Activated naive CD8-positive, alpha-beta T cell treated with anti-CD3 and anti-CD28 coated beads, Interleukin-2, amount 50 U/mL, for 16 hours (primary cell): Measurements from ENCODE around the gene TIGD3.

ENCODE experiments used
- DNase-seq: peaks from one replicate; pipeline ENCODE4 v3.0.0-alpha.2; 2020; ENCODE audit warnings: low read depth, low spot score

TIGD3 gene

DNA sequence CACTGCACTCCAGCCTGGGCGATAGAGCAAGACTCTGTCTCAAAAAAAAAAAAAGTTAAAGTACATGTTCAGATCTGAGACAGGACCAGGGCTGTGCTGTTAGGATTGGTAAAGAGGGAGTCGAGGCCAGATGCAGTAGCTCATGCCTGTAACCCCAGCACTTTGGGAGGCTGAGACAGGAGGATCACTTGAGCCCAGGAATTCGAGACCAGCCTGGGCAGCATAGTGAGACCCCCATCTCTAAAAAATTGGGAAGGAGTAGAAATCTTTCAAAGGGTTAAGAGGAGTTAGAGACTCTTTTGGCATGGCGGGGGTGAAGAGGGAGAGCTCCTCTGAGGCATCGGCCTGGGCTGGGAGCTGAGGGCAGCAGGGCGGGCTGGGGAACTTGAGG, 16.1 kb downstream of the TIGD3 start:
- DNase-seq, result no peak

- DNase-seq, result no peak
These were observed 19.5 kb downstream of the TIGD3 start for GRCh38 chr11:65373839-65374580.

DNA sequence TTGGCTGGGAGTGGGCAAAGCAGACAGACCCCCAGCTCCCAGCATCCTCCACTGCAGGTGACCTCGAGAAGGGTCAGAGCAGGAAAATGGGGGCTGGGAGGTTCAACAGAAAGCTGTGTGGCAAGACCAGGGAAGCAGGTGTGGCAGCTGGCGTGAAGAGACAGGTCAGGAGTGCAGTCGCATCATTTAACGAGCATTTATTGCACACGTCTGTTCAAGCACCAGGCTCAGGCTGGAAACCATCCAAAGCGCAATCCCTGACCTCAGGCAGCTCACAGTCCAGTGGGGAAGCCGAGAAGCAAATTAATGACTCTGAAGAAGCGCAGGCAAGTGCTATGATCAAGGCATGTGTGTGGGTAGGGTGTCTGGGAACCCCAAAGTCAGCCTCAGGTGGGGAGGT, 20.5 kb downstream of the TIGD3 start:
- no peak for DNase-seq

- DNase-seq, result no peak
These were observed 21.7 kb downstream of the TIGD3 start for GRCh38 chr11:65376138-65376713.

GRCh38 chr11:65377036-65377435, 22.5 kb downstream of the TIGD3 start:
- DNase-seq, result no peak

- no peak for DNase-seq
These were observed 23.2 kb downstream of the TIGD3 start for GRCh38 chr11:65377777-65378176.

DNA sequence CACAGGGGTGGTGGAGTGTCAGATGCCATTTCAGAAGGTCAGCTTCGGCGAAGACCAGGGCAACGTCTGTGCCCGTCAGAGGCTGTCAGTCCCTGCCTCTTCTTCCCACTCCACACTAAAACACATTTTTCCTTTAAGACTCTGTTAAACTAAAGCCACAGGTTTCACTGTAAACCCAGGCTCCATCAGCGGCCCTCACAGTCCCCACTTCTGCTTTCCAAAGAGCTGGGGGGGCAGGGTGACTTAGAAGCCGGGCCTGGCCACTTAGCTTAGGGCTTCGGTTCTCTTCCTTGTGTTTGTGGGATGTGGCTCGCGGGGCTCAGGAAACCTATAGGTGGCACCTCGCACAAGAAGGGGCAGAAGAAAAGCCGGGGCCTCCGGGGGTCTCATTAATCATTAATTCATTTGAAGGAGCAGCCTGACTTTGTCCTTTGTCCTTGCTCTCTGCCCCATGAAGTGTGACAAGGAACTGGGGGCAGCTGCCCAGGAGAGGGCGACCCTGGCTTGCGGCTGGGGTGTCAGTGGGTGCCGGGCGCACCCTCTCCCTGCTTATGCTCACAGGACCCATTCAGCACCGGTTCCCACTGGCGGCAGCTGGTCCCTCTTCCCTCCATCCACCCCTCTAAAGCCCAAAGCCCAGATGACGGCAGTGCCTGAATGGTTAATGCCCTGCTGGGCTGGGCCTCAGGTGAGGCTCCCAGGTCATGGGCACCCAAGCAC, 23.8 kb downstream of the TIGD3 start:
- DNase-seq, result no peak

- DNase-seq, result no peak
These were observed 24.5 kb downstream of the TIGD3 start for GRCh38 chr11:65378928-65379638.

DNA sequence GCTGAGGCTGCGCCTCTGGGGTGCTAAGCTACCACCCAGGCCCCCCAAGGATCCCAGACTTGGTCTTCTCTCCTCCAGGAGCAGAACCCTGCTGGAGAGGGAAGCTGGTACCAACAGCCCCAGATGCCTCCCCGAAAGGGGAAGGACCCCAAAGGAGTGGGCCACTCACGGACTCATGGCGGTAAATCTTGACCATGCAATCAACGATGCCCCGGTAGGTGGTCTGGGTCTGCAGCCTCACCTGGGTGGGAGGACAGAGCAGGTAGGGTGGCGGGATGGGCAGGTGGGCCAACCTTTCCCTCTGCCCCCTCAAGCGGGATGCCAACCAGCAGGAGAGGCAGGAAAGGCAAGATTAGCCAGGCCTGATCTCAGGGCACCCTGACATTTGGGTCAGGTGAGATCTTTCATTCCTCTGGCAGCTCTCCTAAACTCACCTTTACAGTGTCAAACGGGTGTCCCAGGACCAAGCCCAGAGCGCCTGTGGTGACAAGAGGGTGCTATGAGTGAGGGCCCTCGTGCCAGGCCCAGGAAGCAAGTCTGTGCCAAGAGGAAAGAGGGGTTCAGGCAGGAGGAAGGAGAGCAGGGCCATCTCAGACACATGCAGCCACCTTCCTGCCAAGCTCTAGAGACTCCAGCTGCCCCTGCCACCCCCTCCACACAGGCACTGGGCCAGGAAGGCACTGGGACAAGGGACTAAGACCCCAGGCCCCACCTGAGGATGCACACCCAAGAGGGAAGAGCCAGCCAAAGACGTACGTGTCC, 25.3 kb downstream of the TIGD3 start:
- DNase-seq, result no peak

DNA sequence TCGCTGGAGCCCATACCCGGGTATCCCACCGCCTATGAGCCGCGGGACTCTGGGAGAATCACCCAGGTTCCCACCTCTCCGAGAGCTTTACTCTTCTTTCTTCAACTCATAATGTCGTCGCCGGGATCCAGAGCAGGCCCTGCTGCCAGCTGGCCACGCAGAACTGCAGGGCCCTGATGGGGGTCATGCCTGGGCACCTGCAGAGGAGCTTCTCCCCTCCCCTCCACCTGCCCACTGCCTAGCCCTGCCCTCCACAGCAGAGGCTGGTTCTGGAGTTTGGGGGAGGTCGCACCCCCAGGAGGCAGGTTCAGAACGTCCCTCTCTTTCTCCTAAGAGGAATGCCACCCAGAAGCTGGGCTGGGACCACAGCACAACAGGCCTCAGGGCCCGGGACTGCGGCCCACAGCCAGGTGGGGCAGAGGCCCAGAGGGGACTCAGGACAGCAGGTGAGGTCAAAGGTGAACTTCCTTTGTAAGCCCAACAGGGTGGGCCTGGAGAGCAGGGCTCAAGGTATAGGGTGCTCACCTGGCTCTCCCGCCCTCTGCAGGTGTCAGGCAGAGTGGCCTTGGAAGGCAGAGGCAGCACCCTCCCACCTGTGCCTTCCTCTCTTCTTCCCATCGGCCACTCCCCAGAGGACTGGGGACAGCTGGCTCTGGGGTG, 26.0 kb downstream of the TIGD3 start:
- DNase-seq, result no peak

DNA sequence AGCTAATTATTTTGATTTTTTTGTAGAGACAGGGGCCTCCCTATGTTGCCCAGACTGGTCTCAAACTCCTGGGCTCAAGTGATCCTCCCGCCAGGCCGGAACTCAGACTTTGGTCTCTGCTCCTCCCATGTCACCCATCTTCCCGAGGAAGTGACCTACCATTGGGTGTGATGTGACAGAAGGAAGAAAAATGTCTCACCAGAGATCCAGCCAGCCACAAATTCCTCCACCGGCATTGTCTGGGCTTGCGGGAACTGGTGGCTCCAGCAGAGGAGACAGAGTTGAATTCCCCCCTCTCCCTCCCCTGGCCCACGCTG, 27.1 kb downstream of the TIGD3 start:
- DNase-seq, result no peak

DNA sequence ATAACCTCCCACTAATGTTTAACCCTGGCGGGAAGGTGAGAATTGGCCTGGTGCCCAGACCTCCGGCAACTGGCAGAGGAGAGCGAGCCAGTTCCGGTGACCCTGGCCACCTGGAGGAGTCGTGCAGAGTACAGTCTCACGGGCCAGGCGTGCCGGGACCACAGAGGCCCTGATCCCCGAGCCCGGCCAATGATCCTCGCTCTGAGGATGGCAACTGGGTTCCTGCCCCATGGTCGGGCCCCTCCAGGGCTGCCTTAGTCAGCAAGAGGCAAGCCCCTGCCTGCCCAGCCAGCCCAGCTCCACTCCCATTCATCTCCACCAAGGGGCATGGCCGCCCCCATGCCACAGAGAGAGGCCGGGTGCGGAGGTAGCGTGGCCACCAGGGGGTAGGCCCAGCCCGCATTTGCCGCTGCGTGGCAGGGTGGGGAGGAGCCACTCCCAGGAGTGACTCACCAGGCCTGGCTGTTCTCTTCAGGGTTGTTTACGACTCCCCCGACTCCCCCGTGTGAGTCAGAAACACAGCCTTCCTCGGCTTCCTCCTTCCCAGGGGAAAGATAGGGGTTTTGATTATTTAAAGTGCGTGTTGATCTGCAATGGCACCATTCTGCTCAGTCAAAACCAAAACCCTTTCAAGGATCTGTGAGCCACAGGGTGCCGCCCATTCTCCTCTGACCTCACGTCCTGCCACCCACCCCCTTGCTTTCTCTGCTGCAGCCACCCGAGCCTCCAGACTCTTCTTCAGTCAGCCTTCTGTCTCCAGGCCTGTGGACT, 27.7 kb downstream of the TIGD3 start, which contains the start of gene SLC25A45:
SLC25A45 (minus strand) TSS at position 614 of the 771 bp plus-strand sequence. CDS start 695 bp downstream, outside the sequence.
- DNase-seq, result peak; percentile 92

- no peak for DNase-seq
These were observed 28.3 kb downstream of the TIGD3 start for GRCh38 chr11:65382804-65383368.

DNA sequence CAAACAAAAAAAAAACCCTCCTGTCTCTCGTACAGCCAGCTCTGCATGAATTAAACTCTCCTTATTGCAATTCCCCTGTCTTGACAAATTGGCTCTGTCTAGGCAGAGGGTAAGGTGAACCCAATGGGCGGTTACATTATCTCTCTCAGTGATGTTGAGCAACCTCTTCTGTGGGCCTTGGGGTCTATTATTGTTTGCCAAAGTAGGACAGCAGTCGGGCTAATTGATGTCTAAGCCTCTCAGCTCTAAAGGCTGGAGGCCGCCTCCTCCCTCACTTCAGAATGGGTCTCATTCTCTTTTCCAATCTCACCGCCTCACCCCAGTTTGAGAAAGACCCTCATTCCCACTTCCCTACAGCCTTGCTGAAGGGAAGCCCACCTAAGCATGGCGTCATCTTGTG, 29.2 kb downstream of the TIGD3 start:
- no peak for DNase-seq

- no peak for DNase-seq
These were observed 29.8 kb downstream of the TIGD3 start for GRCh38 chr11:65384301-65384889.

DNA sequence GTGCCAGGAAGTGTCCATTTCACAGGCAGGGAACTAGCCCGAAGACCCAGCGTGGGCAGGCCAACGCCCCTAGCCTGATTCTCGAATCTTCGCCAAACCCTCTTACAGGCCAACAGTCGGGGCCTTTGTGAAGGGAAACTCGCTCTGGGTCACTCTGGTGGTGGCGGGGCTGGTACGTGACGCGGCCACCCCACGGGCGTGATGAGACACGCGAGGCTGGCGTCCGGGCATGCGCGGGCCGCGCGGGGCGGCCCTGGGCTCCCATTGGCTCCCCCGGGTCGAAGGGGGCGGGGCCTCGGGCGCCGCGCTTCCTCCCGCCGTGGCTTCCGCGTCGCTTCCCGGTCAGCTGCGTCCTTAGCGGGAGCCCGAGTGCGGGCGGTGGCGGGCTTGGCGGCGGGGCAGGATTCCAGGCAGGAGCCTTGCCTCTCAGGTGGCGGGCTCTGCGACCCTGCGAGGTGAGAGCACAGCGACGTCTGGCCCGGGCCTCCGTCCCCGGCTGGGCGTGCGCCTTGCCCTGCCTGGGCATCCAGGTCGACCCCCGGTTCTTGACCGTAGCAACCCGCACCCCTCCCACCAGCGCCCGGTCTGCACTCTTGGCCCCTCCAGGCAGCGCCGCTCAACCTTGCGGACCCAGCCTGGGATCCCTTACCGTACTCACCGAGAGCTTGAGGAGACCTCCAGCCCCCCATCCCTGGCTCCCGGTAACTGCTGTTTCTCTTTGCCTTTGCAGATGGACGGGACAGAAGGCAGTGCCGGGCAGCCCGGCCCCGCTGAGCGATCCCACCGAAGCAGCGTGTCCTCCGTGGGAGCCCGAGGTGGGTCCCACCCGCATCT, 32.0 kb downstream of the TIGD3 start, which contains the start of gene FRMD8:
FRMD8 (plus strand) TSS at position 331 of the 834 bp plus-strand sequence; CDS start at position 731, 400 bp downstream.
- DNase-seq, result peak; percentile 65

- no peak for DNase-seq
These were observed 34.2 kb downstream of the TIGD3 start for GRCh38 chr11:65388731-65389130.

- DNase-seq, result no peak
These were observed 34.9 kb downstream of the TIGD3 start for GRCh38 chr11:65389294-65389980.
